HEK293T (cell line): ENCODE data around the gene CADPS.

Experiments
- ARNT ChIP-seq: fragments of 450-650 bp; IDR thresholded peaks from 2 replicates; pipeline ENCODE4 v1.6.1; 2017; ENCODE audit warnings: mild to moderate bottlenecking
- CTBP1 ChIP-seq: fragments of 450-650 bp; IDR thresholded peaks from 2 replicates; pipeline ENCODE4 v1.6.1; 2016; ENCODE audit warnings: borderline replicate concordance
- ELF4 ChIP-seq: fragments of 450-650 bp; IDR thresholded peaks from 2 replicates; pipeline ENCODE4 v1.6.1; 2017; ENCODE audit warnings: antibody characterized with exemption
- FOXA1 ChIP-seq: fragments of 450-650 bp; IDR thresholded peaks from 2 replicates; pipeline ENCODE4 v1.6.1; 2016; ENCODE audit warnings: mild to moderate bottlenecking
- FOXK2 ChIP-seq: fragments of 450-650 bp; IDR thresholded peaks from 2 replicates; pipeline ENCODE4 v1.6.1; 2016; ENCODE audit warnings: mild to moderate bottlenecking
- HDGF ChIP-seq: fragments of 450-650 bp; IDR thresholded peaks from 2 replicates; pipeline ENCODE4 v1.6.1; 2017; ENCODE audit warnings: antibody characterized with exemption, borderline replicate concordance
- PKNOX1 ChIP-seq: fragments of 450-650 bp; IDR thresholded peaks from 2 replicates; pipeline ENCODE4 v1.6.1; 2016
- SP1 ChIP-seq: fragments of 450-650 bp; IDR thresholded peaks from 2 replicates; pipeline ENCODE4 v1.6.1; 2017
- SUZ12 ChIP-seq: fragments of 450-650 bp; IDR thresholded peaks from 2 replicates; pipeline ENCODE4 v1.6.1; 2016; ENCODE audit warnings: mild to moderate bottlenecking
- ZNF384 ChIP-seq: fragments of 450-650 bp; IDR thresholded peaks from 2 replicates; pipeline ENCODE4 v1.6.1; 2016

- TF ChIP-seq CTBP1 (no peak), PKNOX1 (no peak), FOXK2 (no peak), ZNF384 (no peak), FOXA1 (no peak), HDGF (no peak), SUZ12 (no peak), ELF4 (no peak), ARNT (no peak), SP1 (no peak)
These were observed 435.2 kb downstream of the CADPS start for GRCh38 chr3:62439978-62440377.
